Gastrocnemius medialis (tissue), 4 donors: ENCODE data around the gene ITPR2.

ENCODE experiments used
- CTCF ChIP-seq, 5 experiments: fragments of 450-650 bp in 3 of 5; fragments of 200-600 bp in 2 of 5; sonication (generic) in 2 of 5; IDR thresholded peaks in 4 of 5; conservative IDR thresholded peaks in 1 of 5; 1 replicate in 4 of 5; 2 replicates in 1 of 5; pipeline ENCODE4 v1.5.1; 2016 to 2019; ENCODE audit warnings: antibody characterized with exemption in 5 of 5, mild to moderate bottlenecking in 3 of 5, moderate library complexity in 3 of 5
- POLR2A ChIP-seq, 2 donors: fragments of 450-650 bp; IDR thresholded peaks; one replicate each; pipeline ENCODE4 v1.6.1; 2017; ENCODE audit warnings: antibody characterized with exemption in 2 of 2, mild to moderate bottlenecking in 2 of 2, moderate library complexity in 2 of 2

- TF ChIP-seq CTCF (IDR thresholded peaks at IDR 0.05 in 4 of 5, conservative IDR thresholded peaks at IDR 0.05 in 1 of 5) (no peak), POLR2A (IDR thresholded peaks at IDR 0.05) (no peak)
Measured at GRCh38 chr12:26401874-26402273, 431.1 kb downstream of the ITPR2 start.
